Measurements from ENCODE around the gene ITPR2.
"Not testable (repeated sequence)": the region's sequence is repeated elsewhere in the genome, so short reads cannot be mapped to it uniquely, and the experiment has no call there.

Gene ITPR2

GRCh38 chr12:26770239-26771070 lies 62.5 kb downstream of the ITPR2 start:
- H3K27ac ChIP-seq = no peak overlapping the region
- H3K4me3 ChIP-seq = no peak overlapping the region

DNA sequence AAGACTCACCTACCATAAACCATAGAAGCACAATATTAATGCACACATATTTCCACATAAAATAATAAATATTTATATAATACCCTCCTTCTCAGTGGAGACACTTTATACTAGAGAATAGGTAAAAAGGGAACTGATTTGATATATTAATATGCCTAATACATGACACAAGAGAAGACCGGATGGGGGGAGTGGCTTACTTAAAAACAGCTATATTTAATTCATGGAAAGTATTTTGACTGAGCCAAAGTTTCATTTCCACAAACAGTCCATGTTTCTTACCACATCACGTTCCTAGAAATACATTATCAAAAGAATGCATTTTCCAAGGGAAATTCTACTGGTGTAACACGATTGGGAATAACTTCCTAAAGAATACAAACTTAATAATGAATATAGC lies 63.4 kb downstream of the ITPR2 start:
- Histone ChIP-seq H3K27ac (no peak overlapping the region), H3K4me3 (no peak overlapping the region)

DNA sequence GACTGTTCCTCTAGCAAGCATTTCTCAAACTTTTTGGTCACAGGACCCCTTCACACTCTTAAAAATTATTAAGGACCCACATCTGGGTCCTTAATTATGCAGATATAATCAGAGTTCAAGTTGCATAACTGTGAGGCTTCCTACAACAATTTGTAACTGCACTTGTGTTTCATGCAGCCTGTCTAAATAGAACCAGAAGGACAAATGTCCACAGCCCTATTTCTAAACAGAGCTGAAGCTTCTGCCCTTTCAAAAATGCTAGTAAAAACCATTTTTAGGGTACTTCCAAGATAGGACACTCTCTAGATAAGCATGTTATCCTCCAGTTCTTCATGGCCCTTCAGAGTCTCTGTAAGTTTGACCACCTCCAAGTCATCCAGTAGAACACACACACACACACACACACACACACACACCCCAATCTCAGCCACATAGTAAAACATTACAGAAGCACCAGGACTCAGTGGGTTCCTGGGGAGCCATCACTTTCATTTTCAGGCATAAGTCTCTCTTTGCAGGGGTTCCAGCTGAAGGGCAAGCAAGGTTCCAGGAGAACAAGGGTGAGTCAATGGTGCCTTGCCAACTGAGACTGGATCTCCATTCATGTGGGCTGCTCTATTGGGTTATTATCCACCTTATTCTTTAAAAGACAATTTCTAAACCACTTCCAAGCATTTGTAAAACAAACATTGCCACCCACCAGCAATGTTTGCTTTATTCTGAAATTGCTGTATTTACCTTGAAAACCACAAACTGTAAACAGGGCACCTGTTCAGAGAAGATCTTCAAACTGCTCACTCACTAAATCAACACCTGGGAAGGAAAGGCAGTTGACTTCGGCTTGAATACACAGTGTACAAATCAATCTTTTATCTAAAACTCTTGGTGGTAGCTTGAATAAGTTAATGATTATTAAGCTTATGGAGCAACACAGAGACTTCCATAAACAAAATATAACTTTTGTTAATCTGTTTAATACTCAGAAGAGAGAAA lies 64.1 kb downstream of the ITPR2 start:
- H3K4me3 ChIP-seq = no peak overlapping the region

DNA sequence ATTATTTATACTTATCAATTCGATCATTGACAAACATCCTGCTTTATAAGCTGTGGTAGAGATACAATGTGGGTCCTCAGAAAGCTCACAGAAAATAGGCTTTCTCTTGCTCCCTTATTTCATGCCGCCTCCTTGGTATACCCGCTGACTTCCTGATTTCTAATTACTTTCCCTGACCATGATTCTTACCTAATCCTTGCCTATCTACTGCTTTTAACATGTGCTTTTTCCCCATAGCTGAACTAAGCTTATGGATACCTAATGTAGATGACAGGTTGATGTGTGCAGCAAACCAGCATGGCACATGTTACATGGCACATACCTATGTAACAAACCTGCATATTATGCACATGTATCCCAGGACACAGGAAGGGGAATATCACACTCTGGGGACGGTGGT lies 65.1 kb downstream of the ITPR2 start:
- no peak overlapping the region for H3K4me3 ChIP-seq
- H3K27ac ChIP-seq = no peak overlapping the region

More for the DNA sequence above, 64.1 kb downstream of the ITPR2 start:
- no peak overlapping the region for H3K27ac ChIP-seq

DNA sequence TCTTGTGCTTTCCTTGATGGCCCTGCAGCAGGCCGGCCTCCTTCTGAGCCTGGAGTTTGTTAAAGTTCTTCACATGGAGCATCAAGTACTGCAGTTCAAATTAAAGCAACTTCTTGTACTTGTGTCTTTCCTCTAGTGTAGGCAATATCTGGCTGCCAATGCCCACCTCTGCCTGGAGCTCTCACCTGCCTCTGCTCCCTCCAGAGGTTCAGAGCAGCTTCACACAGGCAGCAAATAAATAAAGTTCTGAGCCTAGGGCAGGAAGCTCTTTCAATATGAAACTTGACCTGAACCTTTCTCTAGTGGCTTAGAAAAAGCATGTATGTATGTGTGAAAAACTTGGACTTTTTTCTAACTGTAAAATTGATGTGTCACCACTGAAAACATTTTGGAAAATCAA lies 65.9 kb downstream of the ITPR2 start:
- H3K4me3 ChIP-seq = no peak overlapping the region
- H3K27ac ChIP-seq = no peak overlapping the region

DNA sequence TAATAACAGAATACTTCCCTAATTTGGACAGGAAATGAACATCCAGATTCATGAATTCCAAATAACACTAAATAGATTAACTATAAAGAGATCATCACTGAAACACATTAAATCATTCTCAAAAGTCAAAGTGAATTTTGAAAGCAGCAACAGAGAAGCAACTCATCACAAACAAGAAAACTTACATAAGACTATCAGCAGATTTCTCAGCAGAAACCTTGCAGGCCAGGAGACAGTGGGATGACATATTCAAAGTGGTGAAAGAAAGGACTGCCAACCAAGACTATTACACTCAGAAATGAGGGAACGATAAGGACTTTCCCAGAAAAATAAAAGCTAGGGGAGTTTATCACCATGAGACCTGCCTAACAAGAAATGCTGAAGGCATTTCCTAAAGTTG lies 70.8 kb downstream of the ITPR2 start:
- Histone ChIP-seq H3K4me3 (no peak overlapping the region), H3K27ac (no peak overlapping the region)

- Histone ChIP-seq H3K27ac (no peak overlapping the region), H3K4me3 (no peak overlapping the region)
Measured at GRCh38 chr12:26761775-26762174, 71.2 kb downstream of the ITPR2 start.

- no peak overlapping the region for H3K27ac ChIP-seq
- no peak overlapping the region for H3K4me3 ChIP-seq
Measured at GRCh38 chr12:26760657-26761293, 72.2 kb downstream of the ITPR2 start.

GRCh38 chr12:26755362-26755761 lies 77.6 kb downstream of the ITPR2 start:
- H3K27ac ChIP-seq, H3K4me3 ChIP-seq: not testable (repeated sequence)

DNA sequence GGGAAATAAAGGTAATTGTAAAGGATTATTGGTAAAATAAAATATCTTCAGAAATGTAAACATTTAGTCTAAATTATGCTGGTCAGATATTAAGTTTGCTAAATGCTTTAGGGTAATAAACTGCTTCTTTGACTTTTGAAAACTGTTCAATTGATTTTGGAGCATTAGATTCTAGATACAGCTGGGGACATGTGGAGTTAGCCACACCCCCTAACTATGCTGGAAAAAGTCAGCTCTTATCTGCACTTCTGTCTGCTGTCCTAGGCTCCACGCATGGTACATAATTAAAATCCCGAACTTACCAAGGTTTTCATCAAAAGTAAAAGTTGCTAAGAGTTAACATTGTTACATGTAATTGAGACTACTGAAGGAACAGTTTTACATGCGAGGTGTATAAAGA lies 78.8 kb downstream of the ITPR2 start:
- Histone ChIP-seq H3K4me3 (no peak overlapping the region), H3K27ac (no peak overlapping the region)

GRCh38 chr12:26751179-26751578 lies 81.8 kb downstream of the ITPR2 start:
- no peak overlapping the region for H3K4me3 ChIP-seq
- no peak overlapping the region for H3K27ac ChIP-seq

DNA sequence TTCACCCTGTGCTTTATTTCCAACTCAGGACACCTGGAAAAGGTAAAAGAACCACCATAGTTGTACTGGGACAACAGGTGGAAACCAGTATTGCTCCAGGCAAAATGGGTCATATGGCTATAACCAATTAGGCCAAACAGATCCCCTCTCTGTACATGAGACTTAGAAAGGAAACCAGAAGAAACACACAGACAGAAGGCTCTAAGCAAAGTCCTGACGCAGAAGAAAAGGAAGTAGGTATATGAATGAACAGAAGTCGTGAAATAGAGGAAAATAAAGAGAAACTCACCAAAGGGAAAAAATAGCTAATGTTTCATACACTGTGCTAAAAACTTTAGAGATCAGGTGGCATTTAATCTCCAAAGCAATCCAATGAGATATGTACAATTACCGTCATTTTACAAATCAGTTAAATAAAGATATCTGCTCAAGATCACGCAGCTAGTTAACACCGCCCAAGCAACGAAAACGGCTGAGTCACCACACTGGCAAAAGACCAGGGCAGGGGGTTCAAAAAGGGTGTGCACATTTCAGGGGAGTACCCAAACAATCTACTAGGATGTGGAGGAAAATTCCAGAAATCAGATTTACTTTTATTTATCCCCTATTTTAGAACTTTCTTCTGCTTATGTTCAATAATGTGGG lies 82.3 kb downstream of the ITPR2 start:
- peak overlapping the region in 1 of 21 experiments; percentile 30 for H3K27ac ChIP-seq
- no peak overlapping the region for H3K4me3 ChIP-seq

DNA sequence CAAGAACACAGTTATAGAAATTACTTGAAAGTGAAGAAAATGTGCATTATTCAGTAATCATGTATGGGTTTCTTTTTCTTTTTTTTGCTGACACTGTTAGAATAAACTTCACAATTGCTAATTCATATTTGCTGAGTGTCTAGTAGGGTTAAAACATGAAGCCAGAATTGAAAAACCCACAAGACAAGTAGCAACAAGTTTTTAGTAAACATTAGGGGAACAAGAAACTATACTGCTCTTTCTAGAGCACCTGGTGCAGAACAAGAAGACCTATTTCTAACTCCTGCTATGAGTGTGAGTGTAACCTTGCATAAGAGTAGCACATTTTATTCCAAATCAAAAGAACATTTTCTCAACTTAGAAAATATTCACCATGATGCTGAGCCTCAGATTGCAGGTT lies 83.2 kb downstream of the ITPR2 start:
- H3K27ac ChIP-seq = peak overlapping the region in 2 of 21 experiments; percentile 3 to 30
- no peak overlapping the region for H3K4me3 ChIP-seq

DNA sequence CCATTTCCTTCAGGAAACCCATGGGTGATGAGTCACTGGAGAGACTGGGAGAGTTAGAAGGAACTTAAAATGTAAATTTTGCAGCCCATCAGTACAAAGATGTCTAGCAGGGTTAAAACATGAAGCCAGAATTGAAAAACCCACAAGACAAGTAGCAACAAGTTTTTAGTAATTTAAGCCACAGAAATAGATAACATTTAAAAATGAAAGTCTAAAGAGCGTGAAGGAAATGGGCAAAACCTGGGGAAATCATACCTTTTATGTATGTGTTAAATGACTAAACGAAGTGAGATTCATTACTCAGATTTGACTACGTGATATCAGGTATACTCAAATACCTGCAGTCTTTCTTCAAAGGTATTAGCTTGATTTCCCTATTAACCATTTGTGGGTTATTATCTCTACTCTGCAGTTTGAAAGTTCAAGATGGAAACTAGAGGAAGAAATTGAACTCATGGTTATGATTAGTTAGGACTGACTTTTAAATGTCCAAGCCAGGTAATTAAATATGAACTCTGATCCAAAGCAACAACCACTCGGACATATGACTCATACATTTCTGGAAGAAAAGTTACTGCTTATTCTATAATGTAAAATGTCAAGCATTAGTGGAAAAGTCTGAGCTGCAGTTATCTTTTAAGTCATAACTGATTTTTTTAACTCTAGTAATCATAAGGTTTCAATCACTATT lies 84.1 kb downstream of the ITPR2 start:
- H3K27ac ChIP-seq = peak overlapping the region in 4 of 21 experiments; percentile 1 to 11 (median 3)

DNA sequence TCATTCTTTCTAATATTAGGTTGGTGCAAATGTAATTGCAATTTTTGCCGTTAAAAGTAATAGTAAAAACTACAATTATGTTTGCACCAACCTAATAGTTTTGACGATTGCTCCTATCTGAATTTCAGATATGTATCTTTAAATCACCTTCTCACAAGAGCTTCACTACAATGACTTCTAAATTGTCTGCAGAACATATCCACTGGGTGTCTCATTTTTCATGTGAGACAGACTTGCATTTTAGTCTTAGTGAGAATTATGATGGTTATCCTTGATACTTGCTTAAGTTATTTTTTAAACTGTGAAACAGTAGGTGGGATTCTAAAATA lies 84.6 kb downstream of the ITPR2 start:
- Histone ChIP-seq H3K4me3 (no peak overlapping the region), H3K27ac (no peak overlapping the region)

More for the DNA sequence above, 84.1 kb downstream of the ITPR2 start:
- no peak overlapping the region for H3K4me3 ChIP-seq

DNA sequence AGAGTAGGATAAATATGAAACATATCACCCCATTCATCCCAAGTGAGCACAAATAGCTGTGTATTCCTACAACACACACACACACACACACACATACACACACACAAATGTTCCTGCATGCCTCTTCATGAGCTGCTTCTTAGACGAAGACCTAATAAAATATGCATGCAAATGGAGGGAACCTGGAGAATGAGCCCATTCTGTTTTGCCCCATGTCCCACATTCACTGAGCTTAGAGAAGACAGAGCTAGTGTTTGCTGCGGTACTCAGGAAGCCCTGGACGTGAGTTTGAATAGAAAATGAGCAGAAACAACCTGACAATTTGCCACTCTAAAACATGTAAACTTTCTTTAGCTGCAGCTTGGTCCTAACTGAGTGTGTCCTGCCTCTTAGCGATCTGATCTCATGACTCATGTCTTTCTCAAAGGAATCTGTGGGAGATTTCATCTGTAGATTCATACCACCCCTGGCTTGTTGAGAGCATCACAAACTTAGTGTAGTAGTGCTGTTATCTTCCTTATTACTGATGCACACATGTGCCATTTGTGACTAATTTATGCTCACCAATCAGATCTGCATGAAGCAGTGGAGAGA lies 86.8 kb downstream of the ITPR2 start:
- Histone ChIP-seq H3K27ac (no peak overlapping the region), H3K4me3 (no peak overlapping the region)

DNA sequence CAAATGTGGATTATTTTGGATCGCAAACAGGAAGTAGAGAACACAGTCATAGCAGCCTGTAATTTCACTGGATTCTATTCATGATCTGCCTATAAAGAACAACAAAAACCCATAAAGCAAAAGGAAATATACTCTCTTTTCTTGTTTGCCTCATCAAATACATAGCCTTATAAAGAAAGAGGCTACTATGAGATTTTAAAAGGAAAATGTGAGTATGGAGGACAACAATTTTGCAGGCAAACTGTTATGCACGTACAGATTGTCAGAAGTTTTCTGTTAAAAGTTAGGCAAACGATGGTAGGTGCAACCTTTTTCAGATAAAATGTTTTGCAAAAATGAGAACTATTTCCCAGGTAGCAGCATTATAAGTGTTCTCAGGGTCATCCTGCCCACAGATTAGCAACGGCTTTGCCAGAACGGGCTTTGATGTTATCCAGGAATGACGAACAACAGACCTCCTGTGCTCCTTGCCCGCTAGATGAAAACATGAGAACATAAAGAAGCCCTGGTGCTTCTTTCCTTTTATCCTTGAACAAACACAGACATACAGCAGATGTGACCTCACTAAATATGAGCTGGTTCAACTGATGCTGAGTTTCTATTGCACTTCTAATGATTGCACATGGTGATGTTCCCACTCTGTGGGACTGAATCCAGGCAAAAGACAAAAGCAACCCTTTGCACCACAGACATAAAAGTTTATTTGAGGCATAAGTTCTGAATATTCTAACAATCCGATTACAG lies 88.1 kb downstream of the ITPR2 start:
- Histone ChIP-seq H3K27ac (no peak overlapping the region), H3K4me3 (no peak overlapping the region)

- H3K27ac ChIP-seq = no peak overlapping the region
Measured at GRCh38 chr12:26744042-26744626, 88.9 kb downstream of the ITPR2 start.

More at GRCh38 chr12:26744042-26744626, 88.9 kb downstream of the ITPR2 start:
- no peak overlapping the region for H3K4me3 ChIP-seq
